Right lobe of liver (tissue), 4 donors: ENCODE data around the gene NOCT.

Experiments
- POLR2A ChIP-seq: fragments of 450-650 bp; IDR thresholded peaks from one replicate; pipeline ENCODE4 v1.6.1; 2017; ENCODE audit warnings: antibody characterized with exemption, mild to moderate bottlenecking
- TF ChIP-seq, protein P1 (sequence below), 4 donors: fragments of 200-600 bp in 3 of 4; fragments of 450-650 bp in 1 of 4; IDR thresholded peaks; one replicate each; pipeline versions ENCODE4 v1.5.1 to v1.8.0; 2016 to 2022; ENCODE audit warnings: antibody characterized with exemption in 4 of 4, mild to moderate bottlenecking in 2 of 4
- donor health status: DM: no; HTN: no; CAD: no.
- donor health status: DM: no; HTN: no; CAD: no.
- donor health status: DM: no; HTN: yes; CAD: no.

- TF ChIP-seq, protein P1, sequence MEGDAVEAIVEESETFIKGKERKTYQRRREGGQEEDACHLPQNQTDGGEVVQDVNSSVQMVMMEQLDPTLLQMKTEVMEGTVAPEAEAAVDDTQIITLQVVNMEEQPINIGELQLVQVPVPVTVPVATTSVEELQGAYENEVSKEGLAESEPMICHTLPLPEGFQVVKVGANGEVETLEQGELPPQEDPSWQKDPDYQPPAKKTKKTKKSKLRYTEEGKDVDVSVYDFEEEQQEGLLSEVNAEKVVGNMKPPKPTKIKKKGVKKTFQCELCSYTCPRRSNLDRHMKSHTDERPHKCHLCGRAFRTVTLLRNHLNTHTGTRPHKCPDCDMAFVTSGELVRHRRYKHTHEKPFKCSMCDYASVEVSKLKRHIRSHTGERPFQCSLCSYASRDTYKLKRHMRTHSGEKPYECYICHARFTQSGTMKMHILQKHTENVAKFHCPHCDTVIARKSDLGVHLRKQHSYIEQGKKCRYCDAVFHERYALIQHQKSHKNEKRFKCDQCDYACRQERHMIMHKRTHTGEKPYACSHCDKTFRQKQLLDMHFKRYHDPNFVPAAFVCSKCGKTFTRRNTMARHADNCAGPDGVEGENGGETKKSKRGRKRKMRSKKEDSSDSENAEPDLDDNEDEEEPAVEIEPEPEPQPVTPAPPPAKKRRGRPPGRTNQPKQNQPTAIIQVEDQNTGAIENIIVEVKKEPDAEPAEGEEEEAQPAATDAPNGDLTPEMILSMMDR (IDR thresholded peaks at IDR 0.05) = no peak
- TF ChIP-seq POLR2A = no peak
Observed at GRCh38 chr4:138967313-138967712, 48.3 kb upstream of the NOCT start.
